NCI-H1105 (cell line): ENCODE results near the gene SLC15A3.

Experiments used
- DNase-seq: peaks from one replicate; lab custom pipeline; 2025; lab: John Stamatoyannopoulos, UW

The SLC15A3 gene

DNA sequence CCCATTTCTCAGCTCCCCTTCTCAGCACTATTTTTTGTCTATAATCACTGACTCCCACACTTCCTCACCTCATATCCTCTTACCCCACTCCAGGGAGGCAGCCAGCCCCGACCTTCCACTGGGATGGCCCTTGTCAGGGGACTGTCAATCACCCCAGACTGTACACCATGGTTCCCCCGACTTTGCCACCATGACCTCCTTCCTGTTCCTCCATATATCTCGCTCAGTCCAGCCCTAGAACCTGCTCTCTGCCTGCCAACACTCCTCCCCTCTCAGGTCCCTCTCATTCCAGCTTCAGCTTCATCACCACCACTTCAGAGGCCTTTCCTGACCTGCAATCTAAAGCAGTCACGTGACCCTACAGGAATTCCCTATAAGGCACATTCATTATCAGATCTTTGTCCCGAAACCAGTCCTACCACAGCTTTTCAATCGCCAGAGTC is 62.1 kb downstream of the SLC15A3 start:
- DNase-seq = no peak

DNA sequence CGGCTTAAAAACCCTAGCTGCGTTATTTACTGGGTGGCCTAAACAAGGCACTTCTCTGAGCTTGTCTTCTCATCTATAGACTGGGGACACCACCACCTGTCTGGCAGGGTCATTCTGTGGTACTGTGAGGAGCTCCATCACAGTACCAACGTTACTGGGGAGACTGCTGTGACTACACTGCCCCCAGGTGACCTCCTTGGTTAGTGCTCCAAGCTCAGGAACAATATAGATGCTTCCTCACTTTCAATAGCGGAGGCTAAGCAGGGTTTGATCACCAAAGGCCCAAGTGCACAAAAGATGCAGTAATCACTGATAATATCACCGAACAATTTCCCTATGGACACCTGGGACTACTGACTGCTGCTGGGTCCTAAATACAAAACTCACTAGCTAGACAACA is 64.4 kb downstream of the SLC15A3 start:
- DNase-seq = peak; percentile 19
